Measurements from ENCODE around the gene RASAL1.

Gene RASAL1

DNA sequence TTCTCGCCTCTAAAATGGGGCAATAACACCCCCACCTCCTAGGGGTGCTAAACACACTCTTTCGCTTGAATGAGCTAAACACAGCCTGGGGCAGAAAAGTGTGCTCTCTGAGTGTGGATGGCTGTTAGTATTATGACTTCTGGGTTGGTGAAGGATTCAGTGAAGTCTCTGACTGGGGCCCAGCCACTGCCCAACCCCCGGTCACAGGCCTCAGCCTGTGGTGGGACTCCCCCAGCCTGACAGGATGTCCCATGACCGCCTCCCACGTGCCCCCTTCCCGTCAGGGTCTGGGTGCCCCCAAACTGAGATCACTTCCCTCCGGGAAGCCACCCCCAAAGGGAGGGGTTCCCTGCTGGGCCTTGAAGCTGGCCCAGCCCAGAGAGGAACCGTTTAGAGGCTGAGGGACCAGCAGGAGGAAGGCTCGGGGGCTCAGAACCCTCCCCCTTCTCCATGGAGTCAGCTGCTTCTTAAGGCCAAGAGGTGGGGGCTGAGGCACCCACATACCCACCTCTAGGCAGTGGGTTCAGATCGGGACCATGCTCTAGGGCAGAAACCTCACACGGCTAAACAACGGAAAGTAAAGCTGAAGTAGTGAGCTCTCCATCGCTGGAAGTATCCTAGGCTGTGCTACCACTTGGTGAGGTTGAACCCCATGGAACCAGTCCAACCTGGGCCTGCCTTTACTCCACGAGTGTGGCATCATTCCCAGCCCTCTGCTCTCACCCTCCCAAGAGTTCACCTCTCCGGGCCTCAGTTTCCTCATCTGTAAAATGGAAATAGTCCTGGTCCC, 65.2 kb downstream of the RASAL1 start:
- no peak for DNase-seq

DNA sequence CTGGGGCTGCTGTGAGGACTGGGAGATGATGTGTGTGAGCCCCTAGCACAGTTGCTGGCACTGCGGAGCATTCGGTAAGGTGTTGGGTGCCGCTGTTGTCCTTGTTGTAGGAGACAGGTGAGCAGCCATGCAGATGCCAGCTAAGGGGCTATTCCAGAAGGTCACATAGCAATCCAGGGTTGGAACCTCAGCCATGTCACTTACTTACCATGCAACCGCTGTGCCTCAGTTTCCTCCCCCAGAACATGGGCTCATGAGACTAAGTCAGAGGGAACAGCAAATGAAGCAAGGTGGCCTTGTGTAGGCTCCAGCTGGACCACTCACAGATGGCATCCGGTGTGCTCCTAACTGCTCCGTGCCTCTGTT, 65.8 kb downstream of the RASAL1 start:
- no peak for DNase-seq

DNA sequence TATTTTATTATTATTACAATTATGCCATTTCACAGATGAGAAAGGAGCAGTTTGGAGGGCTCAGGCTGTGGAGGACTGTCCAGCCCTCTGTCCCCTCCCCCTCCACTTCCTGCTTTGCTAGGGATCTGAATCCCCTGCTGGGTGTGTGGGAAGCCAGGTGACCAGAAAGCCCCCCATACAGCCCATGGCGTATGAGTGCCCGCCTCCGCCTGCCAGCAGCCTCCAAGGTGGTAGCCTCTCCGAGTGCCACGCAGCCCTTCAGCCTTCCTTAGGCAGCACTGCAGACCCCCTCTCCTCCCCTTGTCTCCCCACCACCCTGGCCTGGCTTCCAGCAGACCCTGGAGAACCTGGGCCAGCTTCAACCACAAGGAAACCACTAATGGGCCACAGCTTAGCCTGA, 66.4 kb downstream of the RASAL1 start:
- no peak for DNase-seq

DNA sequence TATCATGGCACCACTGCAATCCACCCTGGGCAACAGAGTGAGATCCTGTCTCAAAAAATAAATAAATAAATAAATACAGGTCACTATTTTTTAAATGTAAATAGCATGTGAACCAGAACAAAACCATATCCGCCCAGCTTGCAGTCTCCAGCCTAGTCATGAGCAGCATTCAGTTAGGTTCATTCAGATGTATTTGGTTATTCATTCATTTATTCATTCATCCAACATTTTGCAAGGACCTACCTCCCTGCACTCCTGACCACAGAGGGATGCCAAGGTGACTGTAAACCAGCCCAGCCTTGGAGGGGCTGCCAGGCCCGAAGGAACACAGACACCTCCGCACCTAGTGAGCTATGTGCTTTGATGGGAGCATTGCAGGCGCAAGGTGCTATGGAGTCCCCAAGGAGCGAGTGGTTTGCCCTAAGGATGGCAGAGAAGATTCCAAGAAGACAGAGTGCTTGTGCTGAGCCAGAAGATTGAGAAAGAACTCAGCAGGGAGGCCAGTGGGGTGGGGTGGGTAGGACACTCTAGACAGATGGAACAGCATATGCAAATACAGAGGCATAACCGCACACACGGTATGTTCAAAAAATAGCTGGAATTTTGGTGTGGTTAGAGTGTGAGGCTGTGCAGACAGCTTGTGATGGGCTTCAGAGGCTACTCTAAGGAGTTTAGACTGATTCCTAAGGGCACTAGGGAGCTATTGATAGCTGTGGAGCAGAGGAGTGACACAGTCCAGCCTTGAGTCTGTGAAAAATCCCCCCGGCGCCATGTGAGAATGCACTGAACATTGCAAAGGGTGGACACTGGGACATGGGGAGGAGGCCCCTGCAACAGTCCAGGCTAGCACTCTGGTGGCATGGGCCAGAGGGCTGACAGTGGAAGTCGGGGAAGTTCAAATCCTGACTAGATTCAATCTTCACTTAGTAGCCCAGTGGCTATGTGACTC, 67.3 kb downstream of the RASAL1 start:
- DNase-seq, result no peak

DNA sequence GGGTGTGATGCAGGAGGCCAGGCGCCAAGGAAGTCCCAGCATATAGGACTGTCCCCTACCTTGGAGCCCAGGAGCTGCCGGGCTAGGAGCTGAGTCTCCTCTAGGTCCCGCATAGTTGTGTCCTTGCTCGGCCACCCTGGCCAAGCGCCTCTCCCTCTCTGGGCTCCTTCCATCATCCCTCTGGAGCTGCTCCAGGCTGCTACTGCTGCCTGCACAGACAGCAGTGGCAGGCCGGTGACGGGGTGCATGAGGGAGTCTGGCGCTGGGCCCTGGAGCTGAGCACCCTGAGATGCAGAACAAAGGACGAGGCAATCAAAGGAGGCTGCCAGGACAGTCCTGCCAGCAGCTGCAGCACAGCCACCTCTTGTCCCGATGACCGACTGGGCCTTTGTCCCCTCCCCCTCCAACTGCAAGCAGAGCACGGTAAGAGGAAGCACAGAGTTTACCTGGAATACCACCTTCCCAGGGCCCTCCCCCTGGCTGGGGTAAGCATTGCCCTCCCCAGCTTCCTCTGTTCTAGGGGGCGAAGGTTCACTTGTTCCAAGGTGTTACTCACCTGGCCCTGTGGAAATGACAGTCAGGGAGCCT, 68.7 kb downstream of the RASAL1 start:
- peak in 1 of 2 donors; percentile 20 for DNase-seq

DNA sequence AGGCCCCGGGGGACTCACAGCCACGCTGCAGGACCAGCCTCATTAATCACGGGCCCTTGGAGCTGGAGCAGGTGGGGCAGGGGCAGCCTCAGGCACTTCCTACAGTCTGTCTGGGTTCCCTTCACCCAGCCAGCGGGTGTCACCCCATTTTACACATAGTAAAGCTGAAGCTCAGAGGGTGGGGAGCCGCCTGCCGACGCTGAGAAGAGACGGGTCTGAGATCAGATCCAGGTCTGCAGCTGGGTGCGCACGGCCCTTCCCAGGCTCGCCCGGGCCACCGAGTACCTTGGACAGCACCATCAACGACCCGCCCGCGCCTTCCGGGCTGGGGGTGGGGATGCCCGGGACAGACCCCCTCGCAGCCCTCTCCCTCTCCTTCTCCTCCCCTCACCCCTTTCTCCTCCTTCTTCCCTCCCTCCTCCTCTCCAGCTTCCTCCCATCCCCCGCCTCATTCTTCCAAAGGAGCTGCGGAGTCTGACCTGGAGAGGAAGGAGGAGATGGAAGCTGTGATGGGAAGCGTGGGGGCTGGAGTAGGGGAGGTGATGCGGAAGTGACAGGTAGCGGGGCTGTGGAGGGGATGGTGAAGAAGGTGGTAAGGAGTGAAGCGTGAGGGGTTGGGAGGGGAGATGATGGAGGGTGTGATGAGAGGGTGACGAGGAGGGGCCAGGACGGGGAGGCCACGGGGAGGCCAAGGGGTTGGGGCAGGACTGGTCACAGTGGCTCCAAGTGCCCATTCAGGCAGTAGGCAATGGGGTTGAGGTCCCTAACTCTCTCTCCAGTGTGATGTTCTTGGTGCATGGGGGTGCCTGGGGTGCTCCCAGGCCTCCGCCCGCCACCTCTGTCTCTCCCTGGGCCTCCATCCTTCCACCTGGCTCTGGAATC, 70.2 kb downstream of the RASAL1 start:
- no peak for DNase-seq

DNA sequence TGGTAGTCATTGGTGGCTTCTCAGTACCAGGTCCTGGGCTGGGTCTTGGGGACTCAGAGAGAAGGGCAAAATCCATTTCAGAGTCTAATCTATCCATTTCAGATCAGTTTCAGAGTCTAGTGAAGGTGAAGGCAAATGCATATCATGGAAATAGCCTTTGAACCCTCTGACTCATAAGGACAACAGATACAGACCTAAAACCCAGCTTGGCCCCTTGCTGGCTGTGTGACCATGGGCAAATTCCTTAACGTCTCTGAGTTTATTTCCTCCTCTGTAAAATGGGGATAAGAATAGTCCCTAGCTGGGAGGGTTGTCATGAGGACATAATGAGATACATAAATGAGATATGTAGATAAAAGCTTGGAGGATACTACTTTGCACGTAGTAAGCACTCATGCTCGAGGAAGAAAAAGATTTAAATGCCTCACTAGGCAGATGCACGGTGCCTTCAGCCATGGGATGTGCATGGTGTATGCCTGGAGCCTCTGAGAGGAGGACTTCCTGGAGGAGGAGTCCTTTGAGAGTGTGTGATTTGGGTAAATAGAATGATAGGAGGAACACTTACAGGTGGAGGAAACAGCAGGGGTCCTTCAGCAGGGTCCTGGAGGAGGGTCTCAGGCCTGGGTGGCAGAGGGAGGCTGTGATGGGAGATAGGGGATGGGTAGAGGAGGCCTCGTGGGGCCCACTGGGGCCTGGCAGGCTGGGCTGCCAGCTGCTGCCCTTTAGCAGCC, 71.0 kb downstream of the RASAL1 start:
- DNase-seq, result no peak

DNA sequence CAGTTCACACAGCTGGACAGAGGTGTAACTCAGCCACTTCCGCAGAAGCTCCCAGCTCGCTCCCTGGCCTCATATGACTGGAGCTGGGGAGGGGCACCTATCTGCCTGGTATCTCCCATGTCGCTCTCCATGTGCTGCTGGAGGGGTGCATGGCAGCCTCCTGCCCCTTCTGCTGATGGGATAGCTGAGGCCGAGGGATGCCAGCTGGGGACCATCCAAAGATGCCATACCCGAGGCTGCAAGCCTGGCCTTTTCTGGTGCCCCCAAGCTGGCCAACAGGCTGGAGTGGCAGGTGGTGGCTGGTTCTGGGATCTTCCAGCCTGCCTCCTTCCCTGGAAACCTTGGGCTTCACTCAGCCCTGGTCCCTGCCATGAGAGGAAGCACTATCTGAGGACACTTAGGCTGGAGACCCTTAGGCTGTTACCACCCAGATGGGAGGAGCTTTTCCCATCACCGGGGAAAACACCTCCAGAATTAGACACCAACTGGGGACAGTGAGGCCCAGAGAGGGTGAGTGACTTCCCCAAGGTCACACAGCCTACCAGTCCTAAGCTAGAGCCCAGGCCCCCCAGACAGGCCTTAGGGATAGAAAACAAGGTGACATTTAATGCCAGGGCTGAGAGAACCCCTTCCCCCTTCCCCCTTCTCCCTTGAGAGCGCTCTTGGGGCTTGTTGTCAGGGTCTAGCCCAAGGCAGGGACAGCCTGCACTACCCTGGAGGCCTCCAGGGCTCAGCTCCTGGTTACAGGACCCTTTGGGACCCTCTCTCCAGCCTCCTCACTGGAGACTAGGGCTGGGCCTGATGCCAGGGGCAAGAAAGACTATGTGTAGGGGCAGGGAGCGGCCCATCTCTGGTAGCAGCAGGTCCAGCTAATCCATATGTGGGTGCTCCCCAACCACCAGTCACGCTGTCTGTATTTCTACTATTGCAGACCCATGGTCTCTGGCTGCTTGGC, 71.9 kb downstream of the RASAL1 start:
- DNase-seq, result no peak

DNA sequence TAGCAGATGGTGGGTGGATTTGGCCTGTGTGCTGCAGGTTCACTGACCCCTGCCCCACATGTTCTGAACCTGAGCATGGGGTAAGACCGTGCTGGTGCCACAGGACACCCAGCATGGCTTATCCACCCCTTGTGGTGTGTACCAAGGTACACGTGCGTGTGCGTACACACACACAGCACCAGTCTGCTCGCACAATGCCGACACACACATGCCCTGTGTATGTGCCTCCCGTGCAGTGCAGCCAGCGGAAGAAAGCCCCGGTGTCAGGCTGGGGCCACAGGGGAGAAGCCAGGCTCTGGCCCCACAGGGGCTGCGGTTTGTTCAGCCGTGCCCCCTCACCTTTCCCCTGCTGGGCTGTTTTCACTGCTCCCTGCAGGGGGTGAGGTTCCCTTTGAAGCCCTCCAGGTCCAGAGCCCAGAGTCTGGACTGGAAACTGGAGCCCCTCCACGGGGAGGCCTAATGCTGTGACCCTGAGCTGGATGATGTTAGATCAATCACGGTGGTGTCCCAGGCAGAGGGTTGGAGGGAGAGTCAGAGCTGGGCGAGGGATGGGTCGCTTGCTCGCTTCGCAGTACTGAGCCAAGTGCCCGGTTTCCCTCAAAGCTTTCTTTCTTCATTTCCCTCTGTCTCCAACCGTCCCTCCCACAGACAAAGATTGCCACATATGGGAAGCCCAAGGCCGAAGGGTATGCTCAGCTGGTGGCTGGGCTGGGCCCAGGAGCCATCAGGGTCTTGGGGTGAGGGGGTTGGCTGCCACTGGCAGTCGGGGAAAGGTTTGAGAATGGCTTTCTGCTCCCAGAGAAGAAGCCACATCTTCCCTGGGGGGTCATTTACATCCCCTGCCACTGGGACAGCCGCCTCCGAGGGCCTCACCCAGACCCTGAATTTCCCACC, 72.8 kb downstream of the RASAL1 start:
- DNase-seq, result no peak

DNA sequence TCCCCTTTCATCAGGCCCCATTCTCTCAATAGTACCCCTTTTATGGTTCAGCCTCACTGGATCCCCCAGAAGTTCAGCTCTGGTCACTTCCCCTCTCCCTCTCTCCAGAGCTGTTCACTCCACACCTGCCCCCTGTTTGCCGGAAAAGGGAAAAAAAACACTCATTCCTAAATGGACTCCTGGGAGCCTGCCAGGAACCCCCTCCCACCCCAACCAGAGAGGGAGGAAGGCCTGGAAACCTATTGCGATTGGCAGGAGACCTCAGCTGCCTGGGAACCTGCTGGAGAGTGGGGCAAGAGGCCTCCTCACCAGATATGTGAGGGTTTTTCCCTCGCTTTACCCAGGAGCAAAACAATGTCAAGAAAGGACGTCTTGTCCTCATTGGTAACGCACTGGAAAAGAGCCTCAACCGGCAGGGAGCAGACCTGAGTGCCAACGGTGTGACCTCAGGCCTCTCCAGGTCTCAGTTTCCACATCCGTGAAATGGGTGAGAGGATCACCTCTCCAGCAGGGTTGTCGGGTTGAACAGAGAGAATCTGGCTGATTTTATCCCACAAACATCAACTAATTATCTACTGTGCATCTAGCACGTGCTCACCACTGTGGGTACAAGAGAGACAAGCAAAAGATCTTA, 74.4 kb downstream of the RASAL1 start:
- DNase-seq, result no peak

DNA sequence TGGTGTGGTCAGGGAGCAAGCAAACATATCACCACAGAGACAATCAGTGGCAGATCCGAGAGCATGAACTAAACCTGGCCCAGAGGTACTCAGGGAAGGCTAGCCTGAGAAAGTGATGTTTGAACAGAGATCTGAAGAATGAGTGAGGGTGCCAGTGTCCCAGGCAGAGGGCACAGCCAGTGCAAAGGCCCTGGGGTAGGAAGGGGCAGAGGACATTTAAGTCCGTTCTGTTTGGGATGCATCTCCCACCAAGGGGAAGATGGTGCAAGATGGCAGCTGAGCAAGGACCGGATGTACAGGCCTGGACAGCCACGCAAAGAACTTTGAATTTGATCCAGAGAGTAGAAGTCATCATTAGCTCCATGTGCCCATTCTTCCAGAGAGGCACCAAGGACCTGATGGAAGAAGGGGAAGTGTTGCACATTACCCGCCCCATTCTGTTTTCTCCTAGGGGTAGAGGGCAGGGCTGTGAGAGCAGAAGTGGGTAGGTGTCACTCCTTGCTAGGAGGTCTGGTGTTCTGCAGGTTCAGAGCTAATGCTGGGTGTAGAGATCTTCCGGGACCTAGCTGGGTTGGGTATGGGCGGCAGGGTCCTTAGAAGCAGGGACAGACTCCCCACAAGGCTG, 75.1 kb downstream of the RASAL1 start:
- DNase-seq, result no peak

DNA sequence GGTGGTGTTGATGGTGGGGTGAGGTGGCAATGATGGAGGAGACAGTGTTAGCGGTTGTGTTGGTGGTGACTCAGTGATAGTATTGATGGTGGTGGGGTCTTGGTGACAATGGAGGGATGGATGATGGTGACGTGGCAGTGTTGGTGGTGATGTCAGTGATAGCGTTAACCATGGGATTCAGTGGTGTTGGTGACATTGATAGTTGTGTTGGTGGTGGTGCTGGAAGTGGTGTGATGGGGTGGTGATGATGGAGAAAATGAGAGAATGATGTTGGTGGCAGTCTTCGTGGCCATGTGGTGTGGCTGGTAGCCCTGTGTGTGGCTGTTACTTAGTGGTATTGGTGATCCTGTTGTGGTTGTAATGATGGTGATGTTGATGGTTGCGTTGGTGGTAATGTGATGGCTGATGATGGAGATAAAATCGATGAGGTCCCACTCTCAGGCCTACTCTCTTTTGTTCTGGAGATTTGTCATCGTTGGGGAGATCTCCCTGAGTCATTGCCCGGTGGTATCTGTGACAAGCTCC, 76.4 kb downstream of the RASAL1 start:
- no peak for DNase-seq

DNA sequence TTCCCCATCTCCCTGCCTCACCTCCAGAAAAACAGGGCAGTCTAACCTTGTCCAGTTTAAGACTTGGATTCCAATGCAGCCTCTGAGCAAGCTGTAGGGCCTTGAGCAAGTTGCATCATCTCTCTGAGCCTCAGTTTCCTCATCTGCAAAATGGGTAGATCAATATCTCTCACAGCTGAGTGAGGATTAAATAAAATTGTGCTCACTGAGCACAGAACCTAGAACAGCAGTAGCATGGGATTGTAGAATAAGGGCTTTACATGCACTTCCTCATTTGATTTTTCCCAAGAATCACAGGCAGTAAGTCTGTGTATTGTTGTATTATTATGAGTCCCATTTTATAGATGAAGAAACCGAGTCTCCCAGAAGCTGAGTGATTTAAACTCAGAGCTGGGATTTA, 77.0 kb downstream of the RASAL1 start:
- DNase-seq, result no peak

DNA sequence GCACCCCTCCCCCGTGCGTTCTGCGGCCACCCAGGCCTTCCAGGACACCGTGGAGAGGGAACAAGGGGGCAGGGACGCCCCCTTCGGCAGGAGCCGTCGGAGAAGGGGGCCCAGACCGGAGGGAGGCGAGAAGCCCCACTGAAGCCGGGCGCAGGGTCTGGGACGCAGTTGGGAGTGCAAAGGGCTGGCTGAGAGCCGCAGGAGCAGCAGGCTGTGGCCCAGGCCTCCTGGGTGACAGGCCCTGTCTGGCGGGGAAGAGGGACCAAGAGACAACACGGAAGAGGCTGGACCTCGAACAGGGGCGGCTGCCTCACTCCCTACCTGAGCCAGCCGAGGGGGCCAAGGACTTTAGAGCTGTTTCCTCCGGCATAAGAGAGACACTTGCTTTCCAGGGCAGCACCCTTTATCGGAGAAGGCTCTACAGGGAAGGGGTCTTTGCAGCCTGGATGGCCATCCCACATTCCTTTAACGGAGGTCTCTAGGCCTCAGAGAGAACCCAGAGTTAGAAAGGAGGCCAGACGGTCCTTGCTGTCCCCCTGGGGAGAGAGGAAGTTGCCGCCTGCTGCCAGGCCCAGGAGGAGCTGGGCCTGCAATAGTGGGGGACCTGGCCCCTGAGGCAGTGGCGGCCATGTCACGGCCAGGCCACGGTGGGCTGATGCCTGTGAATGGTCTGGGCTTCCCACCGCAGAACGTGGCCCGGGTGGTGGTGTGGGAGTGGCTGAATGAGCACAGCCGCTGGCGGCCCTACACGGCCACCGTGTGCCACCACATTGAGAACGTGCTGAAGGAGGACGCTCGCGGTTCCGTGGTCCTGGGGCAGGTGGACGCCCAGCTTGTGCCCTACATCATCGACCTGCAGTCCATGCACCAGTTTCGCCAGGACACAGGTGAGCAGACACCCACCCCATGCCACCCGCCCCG, 77.7 kb downstream of the RASAL1 start:
- DNase-seq, result no peak

DNA sequence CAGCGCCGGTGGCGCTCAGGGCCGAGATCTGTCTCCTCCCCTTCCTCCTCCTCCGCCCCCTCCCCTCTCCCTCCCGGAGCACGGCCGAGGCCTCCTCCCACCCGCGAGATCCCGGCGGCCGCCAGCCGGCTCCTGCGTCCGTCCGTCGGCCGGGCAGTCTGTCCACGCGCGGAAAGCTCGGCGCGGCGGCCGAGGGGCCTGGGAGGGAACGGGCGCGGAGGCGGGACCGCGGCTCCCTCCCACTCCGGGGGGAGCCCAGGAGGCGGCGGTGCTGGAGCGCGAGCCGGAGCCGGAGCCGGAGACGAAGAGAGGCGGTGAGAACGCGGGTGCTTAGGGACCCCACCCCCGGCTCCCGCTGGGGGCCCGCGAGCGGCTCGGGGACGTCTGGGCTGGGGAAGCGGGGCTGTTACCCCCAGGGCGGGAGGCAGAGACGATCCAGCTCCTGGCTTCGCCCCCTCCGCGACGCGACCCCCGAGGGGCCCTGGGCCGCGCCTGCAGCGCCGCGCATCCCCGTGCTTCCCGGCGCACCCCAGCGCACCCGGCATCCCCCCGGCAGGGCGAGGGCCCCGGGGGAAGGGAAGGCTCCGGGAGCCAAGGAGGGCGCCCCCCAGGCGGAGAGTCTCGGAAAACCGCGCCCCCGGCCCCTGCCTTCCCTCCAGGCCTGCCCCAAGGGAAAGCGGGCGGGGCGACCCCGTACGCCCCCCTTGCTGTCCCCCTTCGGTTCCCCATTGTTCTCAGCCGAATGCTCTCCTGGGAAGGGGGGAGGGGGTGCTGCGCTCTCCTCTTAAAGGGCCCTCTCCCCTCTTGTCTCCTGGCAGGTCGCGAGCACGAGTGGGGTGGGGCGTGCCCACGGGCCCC, 78.7 kb downstream of the RASAL1 start, which contains the start of gene DTX1:
Gene DTX1, plus strand, starts transcription at position 100 of the 858 bp plus-strand sequence. CDS start 1,463 bp downstream, outside the sequence.
- DNase-seq, result peak in 1 of 2 donors; percentile 28

DNA sequence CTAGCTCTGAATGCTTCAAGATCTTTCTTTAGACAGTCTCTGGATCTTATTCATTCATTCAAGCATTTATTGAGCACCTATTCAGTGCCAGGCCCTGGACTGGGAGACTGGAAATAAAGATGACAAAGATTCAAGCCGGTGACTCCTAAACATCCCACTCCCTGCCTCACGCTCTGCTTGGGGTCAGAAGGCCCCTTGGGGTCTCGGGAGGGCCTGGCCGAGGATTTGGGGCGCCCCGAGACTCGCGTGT, 79.3 kb downstream of the RASAL1 start:
- DNase-seq, result no peak

Measured in hippocampal formation (tissue), 2 donors.